ENCODE measurements around the gene RPL7A.
"Not testable (repeated sequence)": the region's sequence is repeated elsewhere in the genome, so short reads cannot be mapped to it uniquely, and the experiment has no call there.

Gene RPL7A

GRCh38 chr9:133305731-133306130, 42.3 kb upstream of the RPL7A start:
- TF ChIP-seq CTCF (IDR thresholded peaks at IDR 0.05; ENCODE audit: low read depth, low read length) = no peak
- no peak for DNase-seq (ENCODE audit: low read depth in 2 of 2)
- no peak overlapping the region for H3K4me3 ChIP-seq (replicated peaks in 1 of 2; ENCODE audit: low read depth in 2 of 2, low read length in 2 of 2)

- H3K4me3 ChIP-seq (replicated peaks in 1 of 2; ENCODE audit: low read depth in 2 of 2, low read length in 2 of 2) = no peak overlapping the region
- no peak for TF ChIP-seq CTCF (IDR thresholded peaks at IDR 0.05; ENCODE audit: low read depth, low read length)
- DNase-seq (ENCODE audit: low read depth in 2 of 2) = no peak
These were observed 41.5 kb upstream of the RPL7A start for GRCh38 chr9:133306242-133307204.

GRCh38 chr9:133307301-133307700, 40.7 kb upstream of the RPL7A start:
- H3K4me3 ChIP-seq (replicated peaks in 1 of 2; ENCODE audit: low read depth in 2 of 2, low read length in 2 of 2) = no peak overlapping the region
- no peak for TF ChIP-seq CTCF (IDR thresholded peaks at IDR 0.05; ENCODE audit: low read depth, low read length)
- DNase-seq (ENCODE audit: low read depth in 2 of 2) = no peak

GRCh38 chr9:133309608-133310007, 38.4 kb upstream of the RPL7A start:
- DNase-seq (ENCODE audit: low read depth in 2 of 2) = no peak
- TF ChIP-seq CTCF (IDR thresholded peaks at IDR 0.05; ENCODE audit: low read depth, low read length) = no peak
- no peak overlapping the region for H3K4me3 ChIP-seq (replicated peaks in 1 of 2; ENCODE audit: low read depth in 2 of 2, low read length in 2 of 2)

GRCh38 chr9:133315997-133316396, 32.0 kb upstream of the RPL7A start:
- TF ChIP-seq CTCF (IDR thresholded peaks at IDR 0.05; ENCODE audit: low read depth, low read length) = no peak
- no peak overlapping the region for H3K4me3 ChIP-seq (replicated peaks in 1 of 2; ENCODE audit: low read depth in 2 of 2, low read length in 2 of 2)
- DNase-seq (ENCODE audit: low read depth in 2 of 2) = no peak

- H3K4me3 ChIP-seq (replicated peaks in 1 of 2; ENCODE audit: low read depth in 2 of 2, low read length in 2 of 2); DNase-seq (ENCODE audit: low read depth in 2 of 2): not testable (repeated sequence)
These were observed 30.5 kb upstream of the RPL7A start for GRCh38 chr9:133317551-133317950.

- no peak overlapping the region for H3K4me3 ChIP-seq (replicated peaks in 1 of 2; ENCODE audit: low read depth in 2 of 2, low read length in 2 of 2)
- no peak for DNase-seq (ENCODE audit: low read depth in 2 of 2)
These were observed 27.6 kb upstream of the RPL7A start for GRCh38 chr9:133320421-133320881.

More at GRCh38 chr9:133320421-133320881, 27.6 kb upstream of the RPL7A start:
- no peak for TF ChIP-seq CTCF (IDR thresholded peaks at IDR 0.05; ENCODE audit: low read depth, low read length)
